NCI-H446 treated with DMSO at 0.1 percent for 48 hours (cell line): ENCODE data around the gene CDCP1.

Experiments used
- DNase-seq: peaks from one replicate; lab custom pipeline; 2025; lab: John Stamatoyannopoulos, UW

The CDCP1 gene

DNA sequence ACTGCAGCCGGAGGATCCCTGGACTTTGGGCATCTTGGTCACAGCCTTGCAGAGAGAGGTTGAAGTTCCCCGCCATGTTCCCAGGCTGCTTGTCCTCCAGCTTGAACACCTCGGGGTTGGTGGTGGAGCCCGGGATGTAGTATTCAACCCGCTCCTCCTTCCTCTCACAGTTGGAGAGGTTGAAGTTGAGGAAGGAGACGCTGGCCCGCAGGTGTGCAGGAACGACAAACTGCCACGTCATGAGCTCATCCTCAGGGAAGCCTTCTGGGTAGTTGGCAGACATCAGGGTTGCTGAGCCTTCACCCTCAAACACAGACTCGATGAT, 35.7 kb downstream of the CDCP1 start:
- no peak for DNase-seq

DNA sequence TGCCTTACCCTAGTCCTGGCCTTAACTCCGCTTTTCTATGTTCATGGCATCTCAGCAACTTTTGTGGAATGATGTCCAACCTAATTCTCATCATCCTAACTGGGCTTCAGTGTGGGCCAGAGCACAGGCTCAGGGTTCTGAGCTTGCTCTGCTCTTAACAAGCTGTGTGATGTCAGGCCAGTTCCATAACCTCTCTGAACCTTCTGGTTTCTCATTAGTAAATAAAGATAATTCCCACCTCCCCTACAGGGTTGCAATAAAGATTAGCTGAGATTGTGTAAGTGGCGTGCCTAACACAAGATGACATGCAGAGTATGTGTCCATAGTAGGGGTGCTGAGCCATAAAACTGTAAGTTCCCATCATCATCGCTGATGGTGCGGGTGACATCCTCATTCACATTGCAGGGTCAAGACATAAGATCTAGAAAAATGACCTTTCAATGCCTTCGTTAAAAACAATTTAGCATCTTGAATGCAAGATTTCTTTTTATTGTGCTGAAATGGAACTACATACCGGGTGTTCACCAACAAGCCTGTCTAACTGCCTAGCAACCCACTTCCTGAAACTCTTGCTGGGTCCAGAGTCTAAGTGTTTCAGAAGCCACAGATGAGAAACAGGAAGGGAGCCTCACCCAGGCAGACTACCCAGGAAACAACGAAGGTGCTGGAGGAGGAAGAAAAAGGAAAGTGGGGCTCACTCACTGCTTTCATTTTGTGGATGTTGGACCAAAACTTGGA, 36.2 kb downstream of the CDCP1 start:
- DNase-seq = no peak

DNA sequence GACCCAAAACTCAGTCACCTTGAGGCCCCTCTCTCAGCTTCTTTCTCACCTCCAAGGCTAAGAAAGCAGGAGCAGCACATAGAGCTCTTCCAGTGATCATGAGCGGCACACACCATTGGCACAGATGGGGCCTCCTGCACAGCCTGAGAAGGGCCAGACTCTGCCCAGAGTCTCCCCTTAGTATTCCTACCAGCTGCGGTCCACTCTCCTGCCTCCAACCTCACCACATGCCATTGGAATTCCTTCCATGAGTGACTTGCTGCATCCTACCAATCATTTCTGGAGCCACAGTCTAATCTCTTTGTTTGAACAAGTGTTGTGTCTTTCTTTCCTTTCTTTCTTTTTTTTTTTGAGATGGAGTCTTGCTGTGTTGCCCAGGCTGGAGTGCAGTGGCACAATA, 39.3 kb downstream of the CDCP1 start:
- no peak for DNase-seq

DNA sequence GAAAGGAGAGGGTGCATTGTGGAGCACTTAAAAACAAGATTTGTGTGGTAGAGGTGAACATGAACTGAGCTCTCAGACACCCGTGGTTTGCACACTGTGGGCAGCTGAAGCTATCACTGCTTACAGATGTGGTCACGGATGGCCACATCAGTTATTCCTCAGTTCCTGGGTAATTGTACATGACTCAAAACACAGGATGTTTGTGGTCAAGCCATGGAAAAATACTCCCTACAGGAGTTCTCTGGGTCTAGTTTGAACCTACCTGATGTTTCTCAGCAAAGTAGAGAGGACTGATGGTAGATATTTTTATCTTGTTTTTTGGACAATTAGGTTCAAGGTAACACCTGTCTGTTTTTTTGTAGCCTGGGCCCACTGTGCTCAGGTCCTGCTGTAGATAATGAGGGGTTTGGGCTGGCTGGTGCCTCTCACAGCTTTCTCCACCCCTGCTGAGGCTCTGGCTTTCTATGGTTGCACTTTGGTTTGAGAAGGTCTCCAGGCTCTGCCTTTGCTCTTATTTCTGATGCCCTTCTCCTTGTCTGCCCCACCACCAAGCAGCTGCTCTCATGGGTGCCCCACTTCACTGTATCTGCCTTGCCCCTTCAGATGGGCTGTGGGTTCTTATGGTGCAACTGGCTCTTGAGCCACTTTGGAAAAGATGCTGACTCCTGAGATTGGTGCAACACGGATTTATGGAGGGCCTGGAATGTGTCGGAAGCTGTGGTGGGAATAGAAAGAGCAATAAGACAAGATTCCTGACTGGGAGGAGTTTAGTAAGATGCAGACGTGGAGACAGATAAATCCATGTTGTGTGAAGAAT, 40.1 kb downstream of the CDCP1 start:
- no peak for DNase-seq

DNA sequence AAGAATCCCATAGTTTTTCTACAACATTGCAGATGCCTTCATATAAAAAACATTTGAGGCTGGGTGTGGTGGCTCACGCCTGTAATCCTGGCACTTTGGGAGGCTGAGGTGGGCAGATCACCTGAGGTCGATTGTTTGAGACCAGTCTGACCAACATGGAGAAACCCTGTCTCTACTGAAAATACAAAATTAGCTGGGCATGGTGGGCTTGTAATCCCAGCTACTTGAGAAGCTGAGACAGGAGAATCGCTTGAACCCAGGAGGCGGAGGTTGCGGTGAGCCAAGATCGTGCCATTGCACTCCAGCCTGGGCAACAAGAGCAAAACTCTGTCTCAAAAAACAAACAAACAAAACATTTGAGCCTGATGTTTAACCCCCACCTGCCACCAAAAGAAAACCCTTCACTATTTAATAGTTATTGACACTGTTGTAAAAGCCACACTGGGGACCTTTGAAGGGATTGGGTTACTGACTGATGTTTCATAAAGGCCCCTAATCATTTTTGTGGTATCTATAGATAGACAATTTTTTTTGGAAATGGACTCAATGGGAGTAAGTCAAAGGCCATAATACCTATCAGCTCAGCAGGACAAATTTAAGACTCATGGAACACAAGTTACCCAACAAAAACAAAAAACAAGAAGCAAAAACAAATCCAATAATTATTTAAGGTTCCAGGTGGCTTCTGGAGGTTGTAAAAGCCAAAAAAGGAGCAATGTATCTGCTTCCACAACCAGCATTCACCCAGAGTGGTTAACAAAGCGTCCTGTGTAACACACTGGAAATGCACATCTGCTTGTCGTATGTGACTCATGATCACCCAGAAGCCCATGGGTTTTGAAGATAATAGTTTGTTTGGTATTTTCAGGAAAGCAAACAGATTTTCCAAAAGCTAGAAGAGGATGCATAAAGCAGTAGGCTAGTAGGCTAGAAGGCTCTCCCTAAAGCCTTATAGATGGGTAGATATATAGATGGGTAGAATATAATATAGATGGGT, 41.2 kb downstream of the CDCP1 start:
- DNase-seq = no peak

DNA sequence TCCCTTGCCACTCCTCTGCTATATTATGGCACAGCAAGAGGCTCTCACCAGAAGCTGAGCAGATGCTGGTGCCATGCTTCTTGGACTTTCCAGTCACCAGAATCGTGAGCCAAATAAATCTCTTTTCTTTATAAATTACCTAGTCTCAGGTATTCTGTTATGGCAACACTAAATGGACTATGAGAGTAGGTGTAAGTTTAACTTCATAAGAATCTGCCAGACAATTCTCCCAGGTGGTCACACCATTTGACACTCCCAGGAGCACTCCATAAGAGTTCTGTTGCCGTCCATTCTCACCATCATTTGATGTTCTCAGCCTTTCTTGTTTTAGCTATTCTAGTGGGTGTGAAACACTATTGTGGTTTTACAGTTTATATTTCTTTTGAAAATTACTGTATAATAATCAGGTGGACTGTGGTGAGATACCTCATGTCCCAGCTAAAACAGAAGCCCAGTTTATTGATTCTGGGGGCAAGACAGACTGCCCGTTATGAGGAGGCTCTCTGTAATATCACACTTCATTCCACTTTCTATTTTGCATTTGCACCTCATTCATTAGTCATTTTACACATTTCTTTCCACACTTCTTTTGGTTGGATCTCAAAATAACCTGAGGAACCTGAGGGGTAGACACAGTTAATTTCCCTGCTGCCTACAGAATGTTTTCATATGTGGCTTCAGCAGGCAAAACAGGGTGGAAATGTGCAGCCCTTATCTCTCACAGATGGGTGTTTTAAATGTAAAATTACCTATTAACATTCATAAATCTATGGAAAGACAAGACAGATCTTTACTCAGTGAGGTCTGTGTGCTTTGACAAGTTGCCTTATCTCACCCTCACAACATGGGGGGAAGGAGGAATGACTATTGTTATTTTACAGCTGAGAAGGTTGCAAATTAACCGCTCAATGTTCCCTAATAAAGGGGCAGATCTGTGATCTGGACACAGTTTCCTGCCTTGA, 42.1 kb downstream of the CDCP1 start:
- no peak for DNase-seq

DNA sequence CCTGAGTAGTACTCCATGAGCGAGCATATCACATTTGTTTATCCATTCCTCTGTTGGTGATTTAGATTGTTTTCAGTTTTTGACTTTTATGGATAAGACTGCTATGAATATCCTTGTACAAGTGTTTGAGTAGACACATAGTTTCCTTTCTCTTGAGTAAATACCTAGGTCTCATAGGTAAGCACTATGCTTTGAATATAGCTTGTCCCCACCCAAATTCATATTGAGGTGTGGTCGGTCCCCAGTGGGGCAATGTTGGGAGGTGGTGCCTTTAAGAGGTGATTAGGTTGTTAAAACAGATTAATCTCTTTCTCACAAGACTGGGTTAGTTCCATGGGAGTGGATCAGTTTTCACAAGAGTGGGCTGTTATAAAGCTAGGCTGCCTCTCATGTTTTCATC, 42.8 kb downstream of the CDCP1 start:
- DNase-seq = no peak

DNA sequence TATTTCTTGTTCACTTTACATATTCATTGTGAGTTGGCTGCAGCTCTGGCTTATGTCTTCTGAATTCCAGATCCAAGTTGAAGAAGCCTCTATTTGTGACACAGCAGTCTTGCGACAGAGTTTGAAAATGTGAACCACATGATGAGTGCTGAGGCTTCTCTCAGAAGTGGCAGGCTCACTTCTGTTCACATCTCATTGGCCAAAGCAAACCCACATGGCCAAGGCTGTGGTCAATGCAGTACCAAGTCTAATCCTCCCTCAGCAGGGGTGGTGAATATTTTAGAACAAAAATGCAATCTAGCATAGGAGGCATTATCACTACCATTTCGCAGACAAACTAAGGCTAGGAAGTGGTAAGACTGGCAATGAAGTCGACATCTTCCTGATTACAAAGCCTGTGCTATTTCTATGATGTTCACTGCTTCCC, 45.2 kb downstream of the CDCP1 start:
- DNase-seq = no peak

DNA sequence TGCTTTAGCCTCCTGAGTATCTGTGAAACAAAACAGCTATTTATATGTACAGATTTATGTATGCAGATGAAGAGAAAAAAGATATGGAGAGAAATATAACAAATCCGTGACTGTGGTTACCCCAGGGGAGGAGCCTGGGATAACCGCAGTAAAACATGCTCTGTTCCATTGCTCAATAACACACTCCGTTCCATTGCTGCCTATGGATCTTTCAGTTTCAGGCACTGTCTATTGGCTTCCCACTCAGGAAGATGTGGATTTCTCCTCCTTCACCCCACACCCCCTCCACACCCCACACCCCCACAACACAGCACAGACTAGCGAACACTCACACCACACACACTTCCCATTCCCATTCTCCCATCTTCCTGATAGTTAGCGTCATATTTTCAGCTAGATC, 47.9 kb downstream of the CDCP1 start:
- no peak for DNase-seq

DNA sequence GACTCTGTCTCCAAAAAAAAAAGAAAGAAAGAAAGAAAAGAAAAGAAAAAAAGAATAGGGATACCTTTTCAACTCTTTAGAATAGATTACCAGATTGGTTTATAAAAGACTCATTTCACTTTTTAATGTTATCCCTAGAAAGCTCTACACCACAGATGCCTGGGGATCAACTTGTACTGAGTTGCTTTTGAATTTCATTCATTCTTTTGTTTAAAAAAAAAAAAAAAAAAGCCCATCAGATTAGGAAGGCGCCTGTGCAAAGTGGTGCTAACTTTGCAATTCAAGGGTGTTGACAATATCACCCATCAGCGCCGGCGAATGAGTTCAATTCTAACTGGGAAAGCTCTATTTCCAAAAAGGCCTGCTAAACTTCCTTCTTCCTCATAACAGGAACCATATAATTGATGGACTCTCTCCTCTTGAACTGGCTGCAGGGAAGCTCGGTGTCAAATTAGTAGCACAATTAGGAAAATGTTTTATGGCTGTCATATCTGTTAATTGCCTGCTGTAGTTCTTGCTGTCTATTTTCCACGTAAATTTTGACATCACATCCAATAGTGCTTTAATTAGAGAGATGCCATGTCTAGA, 48.8 kb downstream of the CDCP1 start:
- DNase-seq = no peak

DNA sequence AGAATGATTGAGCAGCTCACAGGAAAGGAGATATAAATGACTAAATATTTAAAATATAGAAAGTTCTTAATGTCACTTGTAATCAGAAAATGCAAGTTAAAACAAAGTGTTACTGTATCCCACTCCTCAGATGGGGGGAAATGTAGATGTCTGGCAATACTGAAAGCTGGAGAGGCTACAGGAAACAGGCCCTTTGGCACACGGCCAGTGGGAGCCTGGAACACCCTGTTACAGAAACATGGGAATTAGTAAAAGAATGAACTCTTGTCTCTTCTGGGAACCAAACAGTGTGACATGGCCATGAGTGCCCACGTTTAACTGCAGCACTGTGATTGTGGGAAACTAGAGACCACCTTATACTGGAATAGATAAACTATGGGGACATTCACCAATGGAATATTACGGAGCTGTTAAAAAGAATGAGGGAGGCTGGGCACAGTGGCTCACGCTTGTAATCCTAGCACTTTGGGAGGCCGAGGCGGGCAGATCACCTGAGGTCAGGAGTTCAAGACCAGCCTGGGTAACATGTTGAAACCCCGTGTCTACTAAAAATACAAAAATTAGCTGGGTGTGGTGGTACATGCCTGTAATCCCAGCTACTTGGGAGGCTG, 50.2 kb downstream of the CDCP1 start:
- no peak for DNase-seq

DNA sequence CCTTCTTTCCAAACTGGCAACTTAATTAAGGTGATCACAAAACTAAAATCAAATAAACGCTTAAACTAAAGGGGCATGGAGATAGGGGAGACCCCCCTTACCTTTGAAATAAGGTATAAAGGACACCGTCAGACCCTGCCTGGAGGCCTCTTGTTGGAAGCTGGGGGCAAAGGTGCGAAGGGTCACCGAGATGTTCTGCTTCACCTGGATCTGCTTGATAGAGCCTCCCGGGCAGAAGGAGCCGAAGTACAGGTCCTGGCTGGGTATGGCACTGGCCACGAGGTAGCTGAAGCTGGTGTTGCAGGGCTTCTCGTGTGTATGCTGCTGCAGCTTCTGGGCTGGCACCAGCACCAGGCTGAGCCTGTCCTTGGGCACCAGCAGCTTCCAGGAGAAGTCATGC, 53.0 kb downstream of the CDCP1 start:
- DNase-seq = no peak

DNA sequence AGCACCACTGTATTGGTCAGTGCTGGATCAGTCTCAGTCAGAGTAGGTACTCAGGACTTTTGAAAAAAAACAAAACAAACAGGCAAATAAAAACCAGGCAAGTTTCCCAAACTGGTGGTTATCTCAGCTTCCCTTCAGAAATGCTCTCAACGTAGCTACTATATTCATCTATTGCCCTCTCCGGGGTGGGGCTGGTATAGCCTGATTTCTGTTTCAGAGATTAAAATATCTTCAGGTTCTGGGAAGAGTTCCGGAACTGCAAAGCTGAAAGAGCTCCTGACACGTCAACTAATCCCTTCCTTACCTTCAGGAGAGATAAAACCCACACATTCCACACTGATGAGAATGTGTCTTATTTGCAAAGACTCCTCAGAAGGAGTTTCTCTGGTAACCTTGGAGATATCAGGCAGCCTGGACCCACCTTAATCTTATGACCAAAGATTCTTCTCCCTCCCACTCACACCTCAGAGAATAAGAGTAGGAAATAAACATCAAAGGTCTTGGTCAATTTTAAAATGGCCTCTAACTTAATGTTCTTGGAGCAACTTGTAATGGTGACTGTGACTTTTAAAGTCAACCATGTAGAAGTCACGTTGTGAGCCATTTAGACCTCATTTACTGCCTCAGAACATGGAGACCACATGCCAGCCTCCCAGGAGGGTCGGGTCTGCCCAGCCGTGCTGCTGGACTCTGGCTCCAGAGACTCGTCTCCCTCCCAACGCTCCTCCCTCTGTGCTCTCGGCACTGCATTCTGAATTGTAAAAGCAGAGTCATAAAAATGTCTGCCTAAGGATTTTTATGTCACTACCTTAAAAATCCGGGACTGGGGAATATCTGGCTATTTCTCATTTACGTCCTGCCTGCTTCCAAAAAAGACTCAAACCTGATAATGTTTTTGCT, 53.8 kb downstream of the CDCP1 start:
- DNase-seq = no peak

DNA sequence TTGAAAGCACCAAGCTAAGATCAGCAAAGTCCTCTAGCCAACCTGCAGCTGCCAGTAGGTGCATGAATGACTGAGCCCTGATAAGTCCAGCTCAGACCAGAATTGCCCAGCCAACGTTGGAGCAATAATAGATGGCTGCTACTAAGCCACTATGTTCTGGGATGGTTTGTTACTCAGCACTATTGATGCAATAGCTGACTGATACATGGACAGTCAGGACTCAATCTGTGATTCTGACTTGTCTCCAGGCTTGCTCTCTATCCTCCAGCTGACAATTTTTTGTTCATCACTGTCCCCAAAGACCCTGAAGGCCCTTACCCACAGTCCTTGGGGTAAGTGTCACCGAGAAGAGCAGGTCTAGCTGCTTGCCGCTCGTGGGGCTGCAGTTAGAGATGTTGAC, 55.3 kb downstream of the CDCP1 start:
- no peak for DNase-seq

DNA sequence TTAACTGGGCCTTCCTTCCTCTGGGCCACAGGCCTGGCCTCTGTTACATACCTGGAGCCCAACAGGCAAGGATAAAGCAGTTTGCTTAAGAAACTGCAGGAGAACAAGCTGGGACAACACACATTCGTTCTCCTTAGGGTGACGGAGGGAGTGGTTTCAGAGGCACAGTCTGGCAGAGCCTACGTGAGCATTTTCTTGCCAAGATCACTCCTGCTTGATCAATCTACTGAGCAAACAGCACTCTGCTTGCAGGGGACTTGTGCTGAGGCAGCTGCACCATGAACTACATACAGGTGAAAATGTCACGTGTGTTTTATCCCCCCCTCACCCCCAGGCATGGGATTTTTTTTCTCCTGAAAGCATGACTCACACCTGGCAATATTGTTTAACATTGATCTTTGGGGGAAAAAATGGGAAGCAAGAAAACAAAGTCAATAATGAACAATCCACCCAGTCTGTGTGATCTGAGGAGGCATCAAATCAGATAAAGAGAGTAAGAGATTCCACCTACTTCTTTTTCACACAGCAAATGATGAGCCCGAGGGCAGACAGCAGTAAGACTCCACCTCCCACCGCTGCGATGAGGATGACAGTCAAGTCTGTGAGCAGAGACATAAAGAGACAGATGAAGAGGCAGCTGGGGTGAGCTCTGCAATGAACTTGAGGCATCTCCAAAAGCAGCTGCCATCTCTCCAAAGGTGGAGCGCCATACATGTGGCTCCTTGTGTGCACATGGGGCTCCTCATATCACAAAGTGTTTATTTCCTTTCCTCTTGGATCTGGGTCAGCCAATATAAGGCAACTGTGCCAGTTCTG, 57.4 kb downstream of the CDCP1 start:
- DNase-seq = no peak

DNA sequence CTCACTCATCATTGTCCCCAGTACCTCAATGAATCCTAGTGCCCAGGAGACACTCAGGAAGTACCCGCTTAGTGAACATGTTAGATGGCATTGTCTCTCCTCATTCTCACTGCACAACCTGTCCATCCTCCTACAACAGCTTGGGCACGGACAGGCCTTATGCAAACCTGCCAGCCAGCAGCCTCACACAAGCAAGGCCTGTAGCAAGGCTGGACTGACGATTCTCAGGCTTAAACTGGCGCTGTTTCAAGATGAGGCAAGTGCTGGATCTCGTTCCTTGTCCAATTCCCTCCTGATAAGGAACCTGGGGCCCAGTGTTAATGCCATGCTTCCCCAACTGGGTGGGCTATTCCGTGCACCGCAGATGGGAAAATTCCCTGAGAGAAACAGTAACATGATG, 59.0 kb downstream of the CDCP1 start:
- DNase-seq = no peak

DNA sequence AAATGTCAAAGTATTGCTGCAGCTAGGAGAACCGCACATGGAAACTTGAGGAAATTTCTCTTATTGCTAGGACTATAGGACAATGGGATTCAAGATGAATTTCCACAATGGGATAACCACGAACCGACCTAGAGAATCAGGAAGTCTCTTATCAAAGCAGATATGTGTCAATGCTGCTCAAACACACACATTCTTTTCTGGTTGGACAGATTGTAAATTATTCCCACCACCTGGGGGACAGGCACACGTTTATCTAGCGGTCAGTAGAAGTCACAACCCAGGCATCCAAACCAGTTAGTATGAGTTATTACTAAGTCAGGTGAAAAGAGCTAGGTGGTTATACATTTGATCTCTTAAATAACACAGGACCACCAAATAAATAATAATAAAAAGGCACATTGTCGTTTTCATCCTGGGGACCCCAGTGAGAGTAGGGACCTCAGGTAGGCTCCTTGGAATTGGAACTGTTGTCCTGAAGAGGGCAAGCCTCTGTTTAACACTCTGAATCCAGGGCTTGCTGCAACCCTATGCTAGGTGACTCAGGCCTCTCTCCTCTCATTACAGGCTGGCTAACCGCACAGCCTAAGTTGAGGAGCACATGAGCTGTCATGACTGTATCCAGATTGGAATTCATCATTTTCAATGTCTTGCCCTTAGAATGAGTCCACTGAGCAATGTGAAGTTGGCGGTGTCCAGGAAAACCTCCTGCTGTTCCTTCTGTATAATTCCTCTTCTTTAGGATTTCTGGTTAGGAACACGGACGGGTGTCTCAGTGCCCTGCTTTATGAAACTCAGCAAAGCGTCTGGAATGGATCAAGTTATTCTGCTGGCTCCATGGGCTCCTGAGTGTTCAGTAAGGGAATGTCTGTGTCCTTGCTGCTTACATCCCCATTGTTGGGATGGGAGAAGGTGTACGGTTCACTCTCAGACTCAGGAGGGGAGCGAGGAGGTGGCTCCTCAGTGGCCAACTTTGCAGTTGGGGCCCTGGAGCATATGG, 61.1 kb downstream of the CDCP1 start:
- no peak for DNase-seq
